HG03439 (cell line): ENCODE measurements around the gene NLRC5.
"Not testable (repeated sequence)": the region's sequence is repeated elsewhere in the genome, so short reads cannot be mapped to it uniquely, and the experiment has no call there.

ENCODE experiments used
- ATAC-seq: cut with Tn5 transposase; IDR thresholded peaks from one replicate; pipeline ENCODE4 v1.9.1; 2021; ENCODE audit warnings: mild to moderate bottlenecking, moderate library complexity; ENCODE audit not compliant: unreplicated experiment

NLRC5 gene

GRCh38 chr16:56960681-56961281, 28.6 kb upstream of the NLRC5 start:
- ATAC-seq = no peak

GRCh38 chr16:56961386-56961785, 28.0 kb upstream of the NLRC5 start:
- no peak for ATAC-seq

DNA sequence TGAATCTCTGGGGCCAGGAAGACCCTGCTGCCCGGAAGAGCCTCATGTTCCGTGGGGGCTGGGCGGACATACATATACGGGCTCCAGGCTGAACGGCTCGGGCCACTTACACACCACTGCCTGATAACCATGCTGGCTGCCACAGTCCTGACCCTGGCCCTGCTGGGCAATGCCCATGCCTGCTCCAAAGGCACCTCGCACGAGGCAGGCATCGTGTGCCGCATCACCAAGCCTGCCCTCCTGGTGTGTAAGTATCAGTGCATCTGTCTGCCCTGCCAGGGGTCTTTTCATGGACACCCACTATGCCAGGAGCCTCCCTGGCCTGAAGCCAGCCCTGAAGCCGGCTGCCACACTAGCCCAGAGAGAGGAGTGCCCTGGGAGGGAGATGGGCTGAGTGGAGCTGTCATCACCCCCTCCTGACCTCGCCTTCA, 27.5 kb upstream of the NLRC5 start, which contains the start of gene CETP:
CETP (plus strand) TSS at position 100 of the 431 bp plus-strand sequence; CDS start at position 130, 30 bp downstream.
- ATAC-seq = no peak

GRCh38 chr16:56964243-56965148, 24.9 kb upstream of the NLRC5 start:
- no peak for ATAC-seq

DNA sequence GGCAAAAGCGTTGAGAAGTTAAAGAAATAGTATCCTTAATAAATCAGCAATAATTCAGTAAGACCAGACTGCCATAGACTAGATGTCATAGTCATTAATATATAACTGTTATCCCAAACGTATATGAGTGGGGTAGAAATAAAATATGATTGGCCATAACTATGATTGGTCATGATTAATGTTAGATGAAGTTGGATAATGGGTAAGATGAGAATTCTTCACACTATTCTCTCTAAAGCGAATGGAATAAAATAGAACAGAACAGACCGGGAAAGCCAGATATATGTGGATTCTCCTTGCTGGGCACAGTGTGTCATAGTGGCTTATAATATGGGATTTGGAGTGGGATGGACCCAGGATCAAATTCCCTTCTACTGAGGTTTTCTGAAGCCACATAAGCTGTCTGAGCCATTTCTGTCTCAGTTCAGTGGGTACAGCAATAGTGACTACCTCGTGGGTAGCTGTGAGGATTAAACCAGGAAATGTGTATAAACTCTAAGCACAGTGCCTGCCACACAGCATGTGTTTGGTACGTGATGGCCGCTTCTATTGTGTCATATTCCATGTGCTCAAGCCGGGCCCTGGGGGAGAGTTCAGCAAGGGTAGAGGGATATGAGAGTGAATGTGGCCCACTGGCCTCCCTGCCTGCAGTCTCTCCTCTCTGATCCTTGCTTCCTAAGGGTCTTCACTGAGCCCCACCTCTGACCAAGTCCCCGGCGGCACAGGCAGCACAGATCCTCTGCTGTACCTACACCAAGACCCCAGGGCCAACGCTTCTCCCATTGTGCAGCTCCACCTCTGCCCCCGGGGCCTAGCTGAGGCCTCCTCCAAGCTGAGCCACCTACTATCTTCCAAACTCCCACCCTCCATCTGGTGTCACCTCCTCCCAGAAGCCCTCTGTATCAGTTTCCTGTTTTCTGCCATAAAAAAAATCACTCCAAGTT, 23.9 kb upstream of the NLRC5 start:
- no peak for ATAC-seq

DNA sequence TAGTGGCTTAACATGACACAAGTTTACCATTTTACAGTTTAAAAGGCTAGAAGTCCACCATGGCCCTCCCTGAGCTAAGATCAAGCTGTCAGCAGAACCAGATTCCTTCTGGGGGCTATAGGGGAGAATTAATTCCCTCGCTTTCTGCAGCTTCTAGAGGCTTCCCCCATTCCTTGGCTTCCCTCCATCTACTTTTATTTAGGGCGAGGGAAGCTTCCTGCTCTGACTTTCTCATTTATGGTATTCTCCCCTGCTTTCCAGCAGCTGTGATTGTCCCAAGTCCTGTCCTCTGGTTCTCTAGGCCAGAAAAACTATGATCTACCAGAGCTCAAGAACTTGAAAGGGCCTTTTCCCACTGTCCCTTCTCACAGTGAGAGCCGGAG, 23.3 kb upstream of the NLRC5 start:
- no peak for ATAC-seq

DNA sequence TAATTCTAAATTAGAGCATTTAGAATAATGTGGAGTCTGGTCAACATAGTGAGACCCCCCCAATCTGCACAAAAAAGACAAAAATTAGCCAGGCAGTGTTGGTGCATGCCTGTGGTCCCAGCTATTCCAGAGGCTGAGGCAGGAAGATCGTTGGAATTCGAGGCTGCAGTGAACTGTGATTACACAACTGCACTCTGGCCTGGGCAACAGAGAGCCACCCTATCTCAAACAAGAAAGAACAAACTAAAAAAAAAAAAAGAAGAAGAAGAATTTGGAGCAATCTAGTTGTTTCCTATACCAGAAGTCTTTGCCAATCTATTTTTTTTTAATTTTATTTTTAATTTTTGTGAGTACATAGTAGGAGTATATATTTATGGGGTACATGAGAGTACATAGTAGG, 21.6 kb upstream of the NLRC5 start:
- no peak for ATAC-seq

GRCh38 chr16:56969769-56970168, 19.6 kb upstream of the NLRC5 start:
- ATAC-seq = no peak

- ATAC-seq = no peak
Observed at GRCh38 chr16:56970934-56971767, 18.2 kb upstream of the NLRC5 start.

GRCh38 chr16:56971768-56972043, 17.7 kb upstream of the NLRC5 start:
- no peak for ATAC-seq

DNA sequence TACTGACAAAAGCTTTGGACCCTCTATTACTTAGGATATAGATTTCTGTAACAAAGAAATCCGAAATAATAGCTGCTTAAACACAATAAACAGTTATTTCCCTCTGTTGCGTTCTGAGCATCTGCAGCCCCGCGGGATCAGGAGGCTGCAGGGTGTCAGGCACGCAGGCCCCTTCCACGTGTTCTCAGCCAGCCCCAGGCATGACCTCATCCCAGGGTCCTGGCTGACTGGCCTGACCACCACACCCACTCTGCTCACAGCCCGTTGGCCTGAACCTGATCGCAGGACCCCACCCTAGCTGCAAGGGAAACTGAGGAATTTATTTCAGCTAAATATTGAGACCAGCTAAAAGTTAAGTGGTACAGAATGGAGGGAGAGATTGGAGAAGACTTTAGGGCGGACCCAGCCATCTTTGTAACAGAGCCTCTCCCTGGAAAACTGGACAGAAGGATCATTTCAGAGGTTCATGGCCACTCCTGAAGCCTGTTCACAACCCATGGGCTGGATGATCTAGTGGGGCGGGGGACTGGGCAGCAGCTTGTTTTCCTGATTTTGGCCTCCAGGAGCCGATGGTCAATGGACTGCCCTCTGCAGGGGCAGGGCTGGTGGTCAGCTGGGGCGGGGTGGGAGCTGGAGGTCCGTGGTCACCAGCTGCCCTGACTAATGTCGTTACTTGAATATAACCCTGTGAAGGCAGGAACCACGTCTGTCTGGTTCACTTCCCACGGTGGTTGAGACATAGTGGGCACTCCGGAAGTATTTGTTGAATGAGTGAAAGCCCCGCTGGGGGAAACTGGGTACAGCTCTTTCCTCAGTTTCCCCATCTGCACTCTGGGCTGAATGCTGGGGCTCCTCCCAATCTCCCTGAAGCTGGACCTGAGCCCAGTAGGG, 16.7 kb upstream of the NLRC5 start:
- ATAC-seq = no peak

DNA sequence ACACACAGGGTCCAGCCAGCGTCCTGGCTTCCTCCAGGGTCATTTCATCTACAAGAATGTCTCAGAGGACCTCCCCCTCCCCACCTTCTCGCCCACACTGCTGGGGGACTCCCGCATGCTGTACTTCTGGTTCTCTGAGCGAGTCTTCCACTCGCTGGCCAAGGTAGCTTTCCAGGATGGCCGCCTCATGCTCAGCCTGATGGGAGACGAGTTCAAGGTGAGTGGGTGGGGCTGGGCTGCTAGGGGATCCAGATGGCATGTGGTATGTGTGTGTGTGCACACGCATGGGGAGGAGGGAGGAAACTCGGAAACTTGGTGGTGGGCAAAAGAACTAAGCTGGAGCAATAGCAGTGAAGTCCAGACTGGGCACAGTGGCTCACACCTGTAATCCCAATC, 16.1 kb upstream of the NLRC5 start:
- no peak for ATAC-seq

GRCh38 chr16:56973899-56974298, 15.5 kb upstream of the NLRC5 start:
- ATAC-seq = not testable (repeated sequence)

DNA sequence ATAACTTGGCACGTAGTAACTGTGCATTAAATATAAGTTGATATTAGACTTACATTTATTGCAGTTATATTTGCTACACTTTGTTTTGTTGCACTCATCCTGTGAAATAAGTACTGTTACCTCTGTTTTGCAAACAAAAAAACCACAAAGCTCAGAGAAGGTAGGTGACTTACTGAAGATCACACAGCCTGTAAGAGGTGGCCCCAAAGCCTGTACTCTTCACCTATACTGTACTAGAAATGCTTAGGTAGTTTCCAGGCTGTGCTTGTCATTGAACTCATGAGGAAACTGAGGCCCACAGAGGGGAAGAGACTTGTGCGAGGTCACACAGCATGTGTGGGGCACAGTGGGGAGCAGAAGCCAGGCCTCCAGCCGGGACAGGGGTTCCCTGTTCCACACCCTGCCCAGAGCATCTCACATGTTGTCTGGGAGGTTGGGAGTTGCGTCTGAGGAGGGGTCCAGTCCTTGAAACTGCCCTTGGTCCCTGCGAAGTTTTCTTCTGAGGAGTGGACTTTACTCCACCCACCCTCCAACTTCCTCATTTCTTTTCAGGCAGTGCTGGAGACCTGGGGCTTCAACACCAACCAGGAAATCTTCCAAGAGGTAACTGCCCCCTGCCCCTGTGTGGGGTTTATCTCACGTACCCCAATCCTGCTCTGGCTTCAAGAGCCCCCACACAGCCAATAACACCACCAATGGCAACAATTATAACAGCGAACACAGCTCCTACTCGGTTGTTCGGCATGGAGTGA, 14.6 kb upstream of the NLRC5 start:
- no peak for ATAC-seq

DNA sequence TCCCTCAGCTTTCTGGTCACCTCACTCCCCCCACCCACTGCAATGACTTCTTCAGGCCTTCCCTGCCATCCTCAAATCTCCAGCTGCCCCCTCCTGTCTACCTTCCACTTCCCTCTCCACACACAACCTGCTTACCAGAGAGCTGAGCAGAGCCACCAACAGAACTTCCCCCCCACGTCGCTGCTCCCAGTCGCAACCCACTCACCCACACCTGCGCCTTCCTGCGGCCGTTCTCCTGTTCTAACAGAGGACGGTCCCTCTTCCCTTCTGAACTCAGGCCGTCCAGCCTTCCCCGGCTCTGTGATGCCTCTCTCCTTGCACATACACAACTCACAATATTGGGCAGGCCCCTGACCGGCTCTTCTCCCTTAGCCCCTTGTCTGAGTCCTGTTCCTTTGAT, 13.6 kb upstream of the NLRC5 start:
- ATAC-seq = no peak

- ATAC-seq = no peak
Observed at GRCh38 chr16:56977216-56977615, 12.1 kb upstream of the NLRC5 start.

- no peak for ATAC-seq
Observed at GRCh38 chr16:56977823-56978430, 11.4 kb upstream of the NLRC5 start.

- no peak for ATAC-seq
Observed at GRCh38 chr16:56980201-56980535, 9.2 kb upstream of the NLRC5 start.
